AG04450 (cell line): ENCODE measurements around the gene CHAF1A. TPM values are rescaled to one million over a fixed set of nuclear protein-coding genes. Genes with fewer than 3 reads are reported as not detected.
A peak's percentile ranks its signal among the peaks of the same experiment; 100 is the strongest.

Experiments
- CTCF ChIA-PET: fragments of 300-600, 350-600 bp; formaldehyde crosslinking; extraction: SDS; loops from one replicate; lab custom pipeline; 2022; ENCODE audit warnings: antibody characterized with exemption, inconsistent platforms; lab: Charles Lee
- POLR2A ChIA-PET: fragments of 350-600 bp; formaldehyde crosslinking; extraction: SDS; loops from one replicate; lab custom pipeline; 2021; ENCODE audit warnings: antibody characterized with exemption, inconsistent platforms; lab: Yijun Ruan, JAX
- DNase-seq: peaks from one replicate; pipeline ENCODE4 v3.0.0-alpha.2; 2011; ENCODE audit warnings: low read depth, low spot score
- H3K27ac ChIP-seq: one replicate; pipeline ENCODE4 v1.5.1; 2012; ENCODE audit warnings: low read depth, low read length, control low read depth
- H3K27me3 ChIP-seq: one replicate; pipeline ENCODE4 v1.6.0; 2012; ENCODE audit warnings: low read length; ENCODE audit not compliant: control insufficient read depth, insufficient read depth
- H3K4me3 ChIP-seq: 2 replicates; pipeline ENCODE4 v1.5.1; 2011; ENCODE audit warnings: mild to moderate bottlenecking, low read depth, low read length, control low read depth
- H3K9me3 ChIP-seq: 2 replicates; pipeline ENCODE4 v1.5.1; 2012; ENCODE audit warnings: low read length; ENCODE audit not compliant: control insufficient read depth, insufficient read depth
- polyA plus RNA-seq: library from polyadenylated mRNA; depleted of rRNA; stranded (reverse); fragments of >200 nt; gene quantifications from 2 replicates; pipeline ENCODE4 v1.2.3, GENCODE V29; 2011
- TF ChIP-seq, protein P1 (sequence below): IDR thresholded peaks from 2 replicates; pipeline ENCODE4 v1.5.1; 2011; ENCODE audit warnings: low read depth, low read length, control low read depth, inconsistent platforms

Gene CHAF1A
- polyA plus RNA-seq, 1 experiment, result 5.0 TPM

GRCh38 chr19:4474514-4475022, 72.1 kb downstream of the CHAF1A start:
- no peak for DNase-seq
- Histone ChIP-seq H3K27me3 (no peaks in the 10 kb centered on the region), H3K4me3 (peak overlapping the region; percentile 79), H3K27ac (peak overlapping the region; percentile 39), H3K9me3 (peaks cover 4% of the 10 kb centered on the region; the same call in 1 of the 2 replicates)
- ChIA-PET POLR2A (no interaction called here), CTCF (interaction anchor here (0.5 to 1.2 kb wide), 4 partner anchors 17 to 337 kb away, joined by 3 to 6 read pairs (median 4); partner anchors contain the start of gene UBXN6)
- TF ChIP-seq, protein P1, sequence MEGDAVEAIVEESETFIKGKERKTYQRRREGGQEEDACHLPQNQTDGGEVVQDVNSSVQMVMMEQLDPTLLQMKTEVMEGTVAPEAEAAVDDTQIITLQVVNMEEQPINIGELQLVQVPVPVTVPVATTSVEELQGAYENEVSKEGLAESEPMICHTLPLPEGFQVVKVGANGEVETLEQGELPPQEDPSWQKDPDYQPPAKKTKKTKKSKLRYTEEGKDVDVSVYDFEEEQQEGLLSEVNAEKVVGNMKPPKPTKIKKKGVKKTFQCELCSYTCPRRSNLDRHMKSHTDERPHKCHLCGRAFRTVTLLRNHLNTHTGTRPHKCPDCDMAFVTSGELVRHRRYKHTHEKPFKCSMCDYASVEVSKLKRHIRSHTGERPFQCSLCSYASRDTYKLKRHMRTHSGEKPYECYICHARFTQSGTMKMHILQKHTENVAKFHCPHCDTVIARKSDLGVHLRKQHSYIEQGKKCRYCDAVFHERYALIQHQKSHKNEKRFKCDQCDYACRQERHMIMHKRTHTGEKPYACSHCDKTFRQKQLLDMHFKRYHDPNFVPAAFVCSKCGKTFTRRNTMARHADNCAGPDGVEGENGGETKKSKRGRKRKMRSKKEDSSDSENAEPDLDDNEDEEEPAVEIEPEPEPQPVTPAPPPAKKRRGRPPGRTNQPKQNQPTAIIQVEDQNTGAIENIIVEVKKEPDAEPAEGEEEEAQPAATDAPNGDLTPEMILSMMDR, result no peak

- TF ChIP-seq, protein P1, result no peak
- POLR2A ChIA-PET, result no interaction called here
- Histone ChIP-seq H3K4me3 (no peak overlapping the region), H3K9me3 (peaks cover 4% of the 10 kb centered on the region; the same call in 1 of the 2 replicates), H3K27ac (no peak overlapping the region), H3K27me3 (no peaks in the 10 kb centered on the region)
- no peak for DNase-seq
- CTCF ChIA-PET, result no interaction called here
These were observed 74.8 kb downstream of the CHAF1A start for GRCh38 chr19:4477034-4477801.

- H3K27ac ChIP-seq, result no peak overlapping the region
- CTCF ChIA-PET, result no interaction called here
- DNase-seq, result no peak
- H3K27me3 ChIP-seq, result no peaks in the 10 kb centered on the region
- H3K4me3 ChIP-seq, result no peak overlapping the region
- TF ChIP-seq, protein P1, result no peak
- POLR2A ChIA-PET, result no interaction called here
- no peaks in the 10 kb centered on the region for H3K9me3 ChIP-seq
These were observed 80.4 kb downstream of the CHAF1A start for GRCh38 chr19:4482721-4483364.

GRCh38 chr19:4483385-4483784, 80.9 kb downstream of the CHAF1A start:
- ChIA-PET POLR2A (interaction anchor here (0.7 kb wide), 1 partner anchor 27 kb away, joined by 3 read pairs; no protein-coding TSS in a partner anchor), CTCF (no interaction called here)

More at GRCh38 chr19:4483385-4483784, 80.9 kb downstream of the CHAF1A start:
- no peak for DNase-seq
- no peaks in the 10 kb centered on the region for H3K27me3 ChIP-seq
- no peaks in the 10 kb centered on the region for H3K9me3 ChIP-seq
- H3K27ac ChIP-seq, result no peak overlapping the region
- H3K4me3 ChIP-seq, result no peak overlapping the region
- TF ChIP-seq, protein P1, result no peak
